Neural progenitor cell (in vitro differentiated cells): ENCODE results near the gene FBL.

Source experiments
- CTCF ChIP-seq: fragments of 200-600 bp; sonication (generic); IDR thresholded peaks from 2 replicates; pipeline ENCODE4 v1.5.1; 2017; ENCODE audit warnings: antibody characterized with exemption, mild to moderate bottlenecking
- EZH2 ChIP-seq: fragments of 200-600 bp; sonication (generic); IDR thresholded peaks from 2 replicates; pipeline ENCODE4 v1.6.1; 2017; ENCODE audit warnings: antibody characterized with exemption, mild to moderate bottlenecking, moderate library complexity
- EZH2phosphoT487 ChIP-seq: fragments of 200-600 bp; sonication (generic); IDR thresholded peaks from 2 replicates; pipeline ENCODE4 v1.6.1; 2017; ENCODE audit warnings: antibody characterized with exemption

GRCh38 chr19:39819786-39820185, 26.4 kb downstream of the FBL start:
- TF ChIP-seq CTCF (no peak), EZH2phosphoT487 (no peak), EZH2 (no peak)
